Body of pancreas (tissue), 4 donors: ENCODE results near the gene HLA-F.

Experiments
- POLR2A ChIP-seq, 3 donors: fragments of 450-650 bp; IDR thresholded peaks; one replicate each; pipeline ENCODE4 v1.6.1; 2016; ENCODE audit warnings: antibody characterized with exemption in 3 of 3, mild to moderate bottlenecking in 2 of 3
- TF ChIP-seq, protein P1 (sequence below), 7 experiments: fragments of 450-650 bp in 4 of 7; fragments of 200-600 bp in 3 of 7; sonication (generic) in 3 of 7; IDR thresholded peaks; one replicate each; pipeline ENCODE4 v1.5.1; 2016 to 2019; ENCODE audit warnings: antibody characterized with exemption in 7 of 7

DNA sequence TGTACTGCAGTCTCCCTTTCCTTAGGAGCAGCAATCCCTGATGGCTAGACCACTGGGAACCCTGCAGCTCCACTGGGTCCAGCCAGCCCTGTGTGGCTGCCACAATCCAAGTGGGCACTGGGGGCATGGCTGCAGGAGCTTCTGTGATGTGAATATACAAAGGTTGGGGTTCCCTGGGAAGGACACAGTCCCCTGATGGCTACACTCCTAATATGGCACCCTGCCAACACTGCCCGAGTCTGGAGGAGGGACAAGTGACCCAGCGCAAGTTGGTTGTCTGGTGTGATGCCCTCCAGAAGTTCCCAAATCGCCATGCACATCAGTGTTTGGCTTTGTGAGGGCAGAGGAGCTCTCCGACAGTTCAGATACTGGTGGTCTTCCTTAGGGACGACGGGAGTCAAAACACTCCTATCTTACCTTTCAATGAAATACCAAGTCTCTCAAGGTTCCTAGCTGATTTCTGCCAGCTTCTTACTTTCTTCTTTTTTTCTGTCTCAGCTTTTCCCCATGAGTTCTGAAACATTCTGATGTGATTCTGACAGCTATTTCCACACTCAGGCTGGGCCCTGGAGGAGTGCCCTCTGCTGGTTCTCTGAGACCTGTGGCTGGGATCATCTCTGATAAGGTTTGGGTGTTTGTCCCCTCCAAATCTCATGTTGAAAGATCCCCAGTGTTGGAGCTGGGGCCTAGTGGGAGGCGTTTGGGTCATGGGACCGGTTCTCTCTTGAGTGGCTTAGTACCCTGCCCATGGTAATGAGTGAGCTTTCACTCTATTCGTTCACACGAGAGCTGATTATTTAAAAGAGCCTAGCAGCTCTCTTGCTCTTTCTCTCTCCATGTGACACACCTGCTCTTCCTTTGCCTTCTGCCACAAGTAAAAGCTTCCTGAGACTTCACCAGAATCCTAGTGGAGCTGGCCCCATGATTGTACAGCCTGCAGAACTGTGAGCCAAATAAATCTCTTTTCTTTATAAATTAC is 26.8 kb upstream of the HLA-F start:
- TF ChIP-seq POLR2A (IDR thresholded peaks at IDR 0.05): no peak
- TF ChIP-seq, protein P1, sequence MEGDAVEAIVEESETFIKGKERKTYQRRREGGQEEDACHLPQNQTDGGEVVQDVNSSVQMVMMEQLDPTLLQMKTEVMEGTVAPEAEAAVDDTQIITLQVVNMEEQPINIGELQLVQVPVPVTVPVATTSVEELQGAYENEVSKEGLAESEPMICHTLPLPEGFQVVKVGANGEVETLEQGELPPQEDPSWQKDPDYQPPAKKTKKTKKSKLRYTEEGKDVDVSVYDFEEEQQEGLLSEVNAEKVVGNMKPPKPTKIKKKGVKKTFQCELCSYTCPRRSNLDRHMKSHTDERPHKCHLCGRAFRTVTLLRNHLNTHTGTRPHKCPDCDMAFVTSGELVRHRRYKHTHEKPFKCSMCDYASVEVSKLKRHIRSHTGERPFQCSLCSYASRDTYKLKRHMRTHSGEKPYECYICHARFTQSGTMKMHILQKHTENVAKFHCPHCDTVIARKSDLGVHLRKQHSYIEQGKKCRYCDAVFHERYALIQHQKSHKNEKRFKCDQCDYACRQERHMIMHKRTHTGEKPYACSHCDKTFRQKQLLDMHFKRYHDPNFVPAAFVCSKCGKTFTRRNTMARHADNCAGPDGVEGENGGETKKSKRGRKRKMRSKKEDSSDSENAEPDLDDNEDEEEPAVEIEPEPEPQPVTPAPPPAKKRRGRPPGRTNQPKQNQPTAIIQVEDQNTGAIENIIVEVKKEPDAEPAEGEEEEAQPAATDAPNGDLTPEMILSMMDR (IDR thresholded peaks at IDR 0.05): peak in 3 of 7 experiments; percentile 9 to 27 (median 16)
